NT2/D1 (cell line): Measurements from ENCODE around the gene KDM4B.

Source experiments
- SUZ12 ChIP-seq: IDR thresholded peaks from 2 replicates; pipeline ENCODE4 v1.6.1; 2011; ENCODE audit not compliant: insufficient read length, insufficient read depth; ENCODE audit errors: extremely low read depth
- YY1 ChIP-seq: IDR thresholded peaks from 2 replicates; pipeline ENCODE4 v1.6.1; 2011; ENCODE audit not compliant: insufficient read length, insufficient read depth
- ZNF274 ChIP-seq: IDR thresholded peaks from 2 replicates; pipeline ENCODE4 v1.6.1; 2011; ENCODE audit warnings: mild to moderate bottlenecking, low read depth, low read length

DNA sequence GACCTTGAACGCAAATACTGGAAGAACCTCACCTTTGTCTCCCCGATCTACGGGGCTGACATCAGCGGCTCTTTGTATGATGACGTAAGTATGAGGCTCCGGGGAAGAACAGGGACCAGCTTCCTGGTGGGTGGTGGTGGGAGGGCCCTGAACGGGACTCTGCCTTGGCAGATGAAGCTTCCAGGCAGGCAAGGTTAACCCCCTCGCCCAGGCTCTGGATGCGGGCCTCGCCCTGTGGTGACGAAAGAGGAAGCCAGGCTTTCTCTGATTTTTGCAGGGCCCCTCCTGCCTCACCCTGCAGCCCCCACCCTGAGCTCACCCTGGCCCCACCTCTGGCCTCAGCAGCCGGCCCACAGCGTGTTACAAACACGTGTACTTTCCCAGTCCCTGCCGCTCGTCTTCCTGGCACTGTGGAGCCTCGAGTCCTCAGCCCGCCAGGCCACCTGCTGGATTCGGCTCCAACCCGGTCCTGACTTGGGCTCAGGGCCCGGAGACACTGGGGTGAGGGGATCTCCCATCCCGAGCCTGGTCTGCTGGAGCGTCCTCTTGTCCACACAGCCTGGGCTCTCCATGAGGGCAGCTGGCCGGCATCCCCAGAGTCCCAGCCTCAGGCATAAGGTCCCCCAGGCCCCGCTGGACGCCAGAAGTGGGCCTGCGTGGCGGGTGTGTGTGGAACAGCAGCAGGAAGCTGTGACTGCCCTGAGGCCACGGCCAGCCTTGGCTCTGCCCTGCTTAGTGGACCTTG is 72.4 kb downstream of the KDM4B start:
- TF ChIP-seq ZNF274: no peak
- TF ChIP-seq YY1: no peak
- no peak for TF ChIP-seq SUZ12
